Neural cell (in vitro differentiated cells): Measurements from ENCODE around the gene COL15A1. TPM values are rescaled to one million over a fixed set of nuclear protein-coding genes. Genes with fewer than 3 reads are reported as not detected.

Source experiments
- H2AFZ ChIP-seq: fragments of 200-600, 300-800 bp; sonication (generic), shearing (Covaris generic); 2 replicates; pipeline ENCODE4 v1.6.0; 2014; ENCODE audit warnings: low read depth, mild to moderate bottlenecking, antibody characterized with exemption, low read length, moderate library complexity
- H3F3A ChIP-seq: fragments of 200-600 bp; shearing (Covaris generic); 2 replicates; pipeline ENCODE4 v1.6.1; 2016; ENCODE audit warnings: mild to moderate bottlenecking, moderate library complexity, mixed read lengths, antibody characterized with exemption, low read length; ENCODE audit not compliant: insufficient read depth, poor library complexity, severe bottlenecking
- H3K27ac ChIP-seq: fragments of 200-600, 300-800 bp; sonication (generic), shearing (Covaris generic); 2 replicates; pipeline ENCODE4 v1.5.1; 2014; ENCODE audit warnings: mild to moderate bottlenecking, low read length, moderate library complexity
- H3K27me3 ChIP-seq: fragments of 300-800, 200-600 bp; sonication (generic), shearing (Covaris generic); 2 replicates; pipeline ENCODE4 v1.6.0; 2014; ENCODE audit warnings: mild to moderate bottlenecking, low read depth, low read length, moderate library complexity; ENCODE audit not compliant: insufficient read depth
- H3K36me3 ChIP-seq: fragments of 300-800, 200-600 bp; sonication (generic), shearing (Covaris generic); 2 replicates; pipeline ENCODE4 v1.5.1; 2014; ENCODE audit warnings: mild to moderate bottlenecking, antibody characterized with exemption, low read length, moderate library complexity; ENCODE audit not compliant: insufficient read depth
- H3K4me2 ChIP-seq: fragments of 300-800, 200-600 bp; sonication (generic), shearing (Covaris generic); 2 replicates; pipeline ENCODE4 v1.6.0; 2014; ENCODE audit warnings: mild to moderate bottlenecking, low read length
- H3K4me3 ChIP-seq: fragments of 300-800, 200-600 bp; sonication (generic), shearing (Covaris generic); 2 replicates; pipeline ENCODE4 v1.5.1; 2014; ENCODE audit warnings: mild to moderate bottlenecking, low read length, moderate library complexity
- H3K79me2 ChIP-seq: fragments of 200-600 bp; shearing (Covaris generic); replicated peaks from 2 replicates; pipeline ENCODE4 v1.6.0; 2014; ENCODE audit warnings: mild to moderate bottlenecking, low read length, moderate library complexity; ENCODE audit not compliant: insufficient read depth
- H3K9ac ChIP-seq: fragments of 300-800, 200-600 bp; sonication (generic), shearing (Covaris generic); 2 replicates; pipeline ENCODE4 v1.6.1; 2016; ENCODE audit warnings: mild to moderate bottlenecking, low read length, mixed read lengths
- H3K9me2 ChIP-seq: fragments of 200-600 bp; shearing (Covaris generic); 2 replicates; pipeline ENCODE4 v1.6.1; 2016; ENCODE audit warnings: mild to moderate bottlenecking, low read length, mixed read lengths; ENCODE audit not compliant: insufficient read depth
- H3K9me3 ChIP-seq: fragments of 200-600, 300-800 bp; sonication (generic), shearing (Covaris generic); 2 replicates; pipeline ENCODE4 v1.6.1; 2016; ENCODE audit warnings: mild to moderate bottlenecking, mixed run types, low read length, moderate library complexity, mixed read lengths
- H4K20me1 ChIP-seq: fragments of 200-600 bp; shearing (Covaris generic); 2 replicates; pipeline ENCODE4 v1.6.1; 2016; ENCODE audit warnings: mild to moderate bottlenecking, mixed run types; ENCODE audit not compliant: insufficient read depth
- EP300 ChIP-seq: fragments of 450-650 bp; conservative IDR thresholded peaks from 2 replicates; pipeline ENCODE4 v1.6.1; 2014; ENCODE audit warnings: antibody characterized with exemption, mild to moderate bottlenecking, moderate library complexity; ENCODE audit not compliant: poor library complexity, severe bottlenecking
- EZH2 ChIP-seq: fragments of 200-600, 300-800 bp; shearing (Covaris generic), sonication (generic); IDR thresholded peaks from 2 replicates; pipeline ENCODE4 v1.6.1; 2014; ENCODE audit warnings: antibody characterized with exemption, low read length, borderline replicate concordance, mild to moderate bottlenecking; ENCODE audit not compliant: insufficient read depth, poor library complexity, severe bottlenecking
- MXI1 ChIP-seq: fragments of 450-650 bp; conservative IDR thresholded peaks from 2 replicates; pipeline ENCODE4 v1.6.1; 2014; ENCODE audit warnings: antibody characterized with exemption, mild to moderate bottlenecking; ENCODE audit not compliant: poor library complexity, severe bottlenecking
- POLR2AphosphoS5 ChIP-seq: IDR thresholded peaks from 2 replicates; pipeline ENCODE4 v1.6.1; 2012
- RAD21 ChIP-seq: fragments of 450-650 bp; conservative IDR thresholded peaks from 2 replicates; pipeline ENCODE4 v1.6.1; 2014; ENCODE audit warnings: antibody characterized with exemption, mild to moderate bottlenecking, moderate library complexity
- SMC3 ChIP-seq: fragments of 450-650 bp; conservative IDR thresholded peaks from 2 replicates; pipeline ENCODE4 v1.6.1; 2014; ENCODE audit warnings: antibody characterized with exemption, mild to moderate bottlenecking, moderate library complexity; ENCODE audit not compliant: poor library complexity
- TAF1 ChIP-seq: IDR thresholded peaks from 2 replicates; pipeline ENCODE4 v1.6.1; 2012; ENCODE audit warnings: low read depth
- polyA plus RNA-seq: library from polyadenylated mRNA; depleted of rRNA; stranded (reverse); fragments of >200 nt; gene quantifications from 2 replicates; pipeline ENCODE4 v1.2.3, GENCODE V29; 2014
- TF ChIP-seq, protein P1 (sequence below): fragments of 450-650 bp; IDR thresholded peaks from 2 replicates; pipeline ENCODE4 v1.5.1; 2014; ENCODE audit warnings: antibody characterized with exemption, mild to moderate bottlenecking, moderate library complexity; ENCODE audit not compliant: poor library complexity, severe bottlenecking
- TF ChIP-seq, protein P2 (sequence below): IDR thresholded peaks from 2 replicates; pipeline ENCODE4 v1.6.1; 2012; ENCODE audit warnings: borderline replicate concordance

Gene COL15A1
- polyA plus RNA-seq, 1 donor from 2014 or later, result 2.8 TPM

DNA sequence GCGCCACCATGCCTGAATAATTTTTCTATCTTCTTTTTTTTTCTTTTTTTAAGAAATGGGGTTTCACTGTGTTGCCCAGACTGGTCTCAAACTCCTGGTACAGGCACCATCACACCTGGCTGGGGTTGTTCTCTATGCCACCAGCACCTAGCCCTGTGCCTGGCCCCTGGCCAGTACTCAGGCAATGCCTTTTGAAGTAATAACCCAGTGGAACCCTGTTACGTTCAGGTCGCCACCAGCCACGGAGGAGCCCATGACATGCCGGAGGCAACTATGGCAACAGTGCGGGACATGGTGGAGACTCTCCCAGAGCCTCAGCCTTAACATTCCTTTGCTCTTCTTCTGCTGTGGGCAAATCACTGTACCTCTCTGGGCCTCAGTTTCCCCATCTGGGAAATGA lies 14.1 kb downstream of the COL15A1 start:
- H3K9me3 ChIP-seq, result peaks cover 3% of the 10 kb centered on the region
- H3K79me2 ChIP-seq, result no peaks in the 10 kb centered on the region
- no peak overlapping the region for H3K4me2 ChIP-seq
- no peaks in the 10 kb centered on the region for H4K20me1 ChIP-seq
- H2AFZ ChIP-seq, result no peak overlapping the region
- H3K27ac ChIP-seq, result no peak overlapping the region
- H3K4me3 ChIP-seq, result no peak overlapping the region
- no peaks in the 10 kb centered on the region for H3F3A ChIP-seq
- no peaks in the 10 kb centered on the region for H3K9me2 ChIP-seq
- H3K9ac ChIP-seq, result no peak overlapping the region
- TF ChIP-seq MXI1 (no peak), POLR2AphosphoS5 (no peak), TAF1 (no peak), SMC3 (no peak), EP300 (no peak), EZH2 (no peak), RAD21 (no peak)
- TF ChIP-seq, protein P1, sequence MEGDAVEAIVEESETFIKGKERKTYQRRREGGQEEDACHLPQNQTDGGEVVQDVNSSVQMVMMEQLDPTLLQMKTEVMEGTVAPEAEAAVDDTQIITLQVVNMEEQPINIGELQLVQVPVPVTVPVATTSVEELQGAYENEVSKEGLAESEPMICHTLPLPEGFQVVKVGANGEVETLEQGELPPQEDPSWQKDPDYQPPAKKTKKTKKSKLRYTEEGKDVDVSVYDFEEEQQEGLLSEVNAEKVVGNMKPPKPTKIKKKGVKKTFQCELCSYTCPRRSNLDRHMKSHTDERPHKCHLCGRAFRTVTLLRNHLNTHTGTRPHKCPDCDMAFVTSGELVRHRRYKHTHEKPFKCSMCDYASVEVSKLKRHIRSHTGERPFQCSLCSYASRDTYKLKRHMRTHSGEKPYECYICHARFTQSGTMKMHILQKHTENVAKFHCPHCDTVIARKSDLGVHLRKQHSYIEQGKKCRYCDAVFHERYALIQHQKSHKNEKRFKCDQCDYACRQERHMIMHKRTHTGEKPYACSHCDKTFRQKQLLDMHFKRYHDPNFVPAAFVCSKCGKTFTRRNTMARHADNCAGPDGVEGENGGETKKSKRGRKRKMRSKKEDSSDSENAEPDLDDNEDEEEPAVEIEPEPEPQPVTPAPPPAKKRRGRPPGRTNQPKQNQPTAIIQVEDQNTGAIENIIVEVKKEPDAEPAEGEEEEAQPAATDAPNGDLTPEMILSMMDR, result no peak
- H3K27me3 ChIP-seq, result no peaks in the 10 kb centered on the region
- H3K36me3 ChIP-seq, result no peaks in the 10 kb centered on the region

DNA sequence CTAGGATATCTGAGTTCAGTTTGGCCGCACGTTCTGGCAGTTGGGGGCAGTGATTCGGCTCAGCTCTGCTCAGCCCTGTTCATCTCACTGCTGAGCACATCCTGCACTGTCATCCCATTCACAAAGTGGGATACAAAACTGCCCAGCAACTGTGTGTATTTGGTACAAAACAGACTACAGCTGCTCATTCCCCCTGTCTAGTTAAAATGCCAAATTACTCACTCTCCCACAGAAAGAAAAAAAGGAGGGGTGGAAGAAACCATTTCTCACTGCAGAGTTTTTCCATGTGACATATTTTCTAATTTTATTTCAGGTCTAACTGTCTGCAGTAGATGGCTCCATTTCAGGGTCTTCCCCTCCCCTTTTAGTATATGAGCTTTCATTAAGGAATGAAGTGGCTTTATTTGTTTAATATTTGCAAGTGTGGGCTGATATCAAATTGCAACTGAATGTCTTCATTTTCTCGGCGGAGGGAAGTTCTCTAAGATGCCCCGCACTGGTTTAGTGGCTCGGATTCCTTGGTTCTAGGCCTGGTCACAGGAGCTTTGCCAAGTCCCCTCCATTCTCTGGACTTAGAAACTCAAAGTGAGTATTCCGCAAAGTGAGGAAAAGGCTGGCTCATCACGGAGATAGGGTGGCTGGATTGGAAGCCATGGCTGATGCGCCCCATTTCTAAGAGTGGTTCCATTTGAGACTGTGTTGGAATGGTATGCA lies 14.7 kb downstream of the COL15A1 start:
- Histone ChIP-seq H3K4me3 (no peak overlapping the region), H3K4me2 (no peak overlapping the region), H3K9ac (no peak overlapping the region)

More for the DNA sequence above, 14.7 kb downstream of the COL15A1 start:
- Histone ChIP-seq H3K36me3 (no peaks in the 10 kb centered on the region), H3K79me2 (no peaks in the 10 kb centered on the region), H2AFZ (no peak overlapping the region), H3F3A (no peaks in the 10 kb centered on the region), H3K27me3 (no peaks in the 10 kb centered on the region), H4K20me1 (no peaks in the 10 kb centered on the region), H3K27ac (no peak overlapping the region), H3K9me3 (peaks cover 3% of the 10 kb centered on the region), H3K9me2 (no peaks in the 10 kb centered on the region)
- TF ChIP-seq, protein P2, sequence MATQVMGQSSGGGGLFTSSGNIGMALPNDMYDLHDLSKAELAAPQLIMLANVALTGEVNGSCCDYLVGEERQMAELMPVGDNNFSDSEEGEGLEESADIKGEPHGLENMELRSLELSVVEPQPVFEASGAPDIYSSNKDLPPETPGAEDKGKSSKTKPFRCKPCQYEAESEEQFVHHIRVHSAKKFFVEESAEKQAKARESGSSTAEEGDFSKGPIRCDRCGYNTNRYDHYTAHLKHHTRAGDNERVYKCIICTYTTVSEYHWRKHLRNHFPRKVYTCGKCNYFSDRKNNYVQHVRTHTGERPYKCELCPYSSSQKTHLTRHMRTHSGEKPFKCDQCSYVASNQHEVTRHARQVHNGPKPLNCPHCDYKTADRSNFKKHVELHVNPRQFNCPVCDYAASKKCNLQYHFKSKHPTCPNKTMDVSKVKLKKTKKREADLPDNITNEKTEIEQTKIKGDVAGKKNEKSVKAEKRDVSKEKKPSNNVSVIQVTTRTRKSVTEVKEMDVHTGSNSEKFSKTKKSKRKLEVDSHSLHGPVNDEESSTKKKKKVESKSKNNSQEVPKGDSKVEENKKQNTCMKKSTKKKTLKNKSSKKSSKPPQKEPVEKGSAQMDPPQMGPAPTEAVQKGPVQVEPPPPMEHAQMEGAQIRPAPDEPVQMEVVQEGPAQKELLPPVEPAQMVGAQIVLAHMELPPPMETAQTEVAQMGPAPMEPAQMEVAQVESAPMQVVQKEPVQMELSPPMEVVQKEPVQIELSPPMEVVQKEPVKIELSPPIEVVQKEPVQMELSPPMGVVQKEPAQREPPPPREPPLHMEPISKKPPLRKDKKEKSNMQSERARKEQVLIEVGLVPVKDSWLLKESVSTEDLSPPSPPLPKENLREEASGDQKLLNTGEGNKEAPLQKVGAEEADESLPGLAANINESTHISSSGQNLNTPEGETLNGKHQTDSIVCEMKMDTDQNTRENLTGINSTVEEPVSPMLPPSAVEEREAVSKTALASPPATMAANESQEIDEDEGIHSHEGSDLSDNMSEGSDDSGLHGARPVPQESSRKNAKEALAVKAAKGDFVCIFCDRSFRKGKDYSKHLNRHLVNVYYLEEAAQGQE, result no peak
- TF ChIP-seq EP300, result no peak
- no peak for TF ChIP-seq MXI1
- TF ChIP-seq SMC3, result no peak
- no peak for TF ChIP-seq RAD21
- no peak for TF ChIP-seq TAF1
- TF ChIP-seq EZH2, result no peak
- TF ChIP-seq POLR2AphosphoS5, result no peak
- TF ChIP-seq, protein P1, result no peak
